HG03457 (cell line): ENCODE results near the gene SIM2.
"Not testable (repeated sequence)": the region's sequence is repeated elsewhere in the genome, so short reads cannot be mapped to it uniquely, and the experiment has no call there.

ENCODE experiments used
- ATAC-seq: cut with Tn5 transposase; IDR thresholded peaks from one replicate; pipeline ENCODE4 v1.9.1; 2021; ENCODE audit warnings: moderate number of reproducible peaks; ENCODE audit not compliant: unreplicated experiment

SIM2 gene

GRCh38 chr21:36698981-36699545 is at the start of gene SIM2:
Gene SIM2 (plus strand): TSS chr21:36699115. CDS start chr21:36699747, 632 bp downstream.
- no peak for ATAC-seq

GRCh38 chr21:36654324-36654723 is 44.6 kb upstream of the SIM2 start:
- no peak for ATAC-seq

GRCh38 chr21:36654796-36655325 is 44.1 kb upstream of the SIM2 start:
- ATAC-seq: no peak

GRCh38 chr21:36656138-36656537 is 42.8 kb upstream of the SIM2 start:
- ATAC-seq: no peak

GRCh38 chr21:36657290-36657689 is 41.6 kb upstream of the SIM2 start:
- ATAC-seq: not testable (repeated sequence)

GRCh38 chr21:36657999-36658398 is 40.9 kb upstream of the SIM2 start:
- ATAC-seq: no peak

GRCh38 chr21:36658926-36659325 is 40.0 kb upstream of the SIM2 start:
- no peak for ATAC-seq

GRCh38 chr21:36661511-36662309 is 37.2 kb upstream of the SIM2 start:
- no peak for ATAC-seq

GRCh38 chr21:36663033-36663855 is 35.7 kb upstream of the SIM2 start:
- no peak for ATAC-seq

- no peak for ATAC-seq
Observed at GRCh38 chr21:36664662-36664990, 34.3 kb upstream of the SIM2 start.

- ATAC-seq: no peak
Observed at GRCh38 chr21:36665806-36666205, 33.1 kb upstream of the SIM2 start.

GRCh38 chr21:36668713-36669112 is 30.2 kb upstream of the SIM2 start:
- no peak for ATAC-seq

- no peak for ATAC-seq
Observed at GRCh38 chr21:36671836-36672235, 27.1 kb upstream of the SIM2 start.

GRCh38 chr21:36672296-36672695 is 26.6 kb upstream of the SIM2 start:
- not testable (repeated sequence) for ATAC-seq

GRCh38 chr21:36672737-36673136 is 26.2 kb upstream of the SIM2 start:
- no peak for ATAC-seq

GRCh38 chr21:36676039-36676950 is 22.6 kb upstream of the SIM2 start:
- ATAC-seq: no peak

- no peak for ATAC-seq
Observed at GRCh38 chr21:36677443-36677842, 21.5 kb upstream of the SIM2 start.

- ATAC-seq: no peak
Observed at GRCh38 chr21:36678538-36678937, 20.4 kb upstream of the SIM2 start.

GRCh38 chr21:36681117-36681631 is 17.7 kb upstream of the SIM2 start:
- ATAC-seq: no peak

GRCh38 chr21:36684957-36685714 is 13.8 kb upstream of the SIM2 start:
- no peak for ATAC-seq
